ENCODE data around the gene RIPOR2.

RIPOR2 gene

DNA sequence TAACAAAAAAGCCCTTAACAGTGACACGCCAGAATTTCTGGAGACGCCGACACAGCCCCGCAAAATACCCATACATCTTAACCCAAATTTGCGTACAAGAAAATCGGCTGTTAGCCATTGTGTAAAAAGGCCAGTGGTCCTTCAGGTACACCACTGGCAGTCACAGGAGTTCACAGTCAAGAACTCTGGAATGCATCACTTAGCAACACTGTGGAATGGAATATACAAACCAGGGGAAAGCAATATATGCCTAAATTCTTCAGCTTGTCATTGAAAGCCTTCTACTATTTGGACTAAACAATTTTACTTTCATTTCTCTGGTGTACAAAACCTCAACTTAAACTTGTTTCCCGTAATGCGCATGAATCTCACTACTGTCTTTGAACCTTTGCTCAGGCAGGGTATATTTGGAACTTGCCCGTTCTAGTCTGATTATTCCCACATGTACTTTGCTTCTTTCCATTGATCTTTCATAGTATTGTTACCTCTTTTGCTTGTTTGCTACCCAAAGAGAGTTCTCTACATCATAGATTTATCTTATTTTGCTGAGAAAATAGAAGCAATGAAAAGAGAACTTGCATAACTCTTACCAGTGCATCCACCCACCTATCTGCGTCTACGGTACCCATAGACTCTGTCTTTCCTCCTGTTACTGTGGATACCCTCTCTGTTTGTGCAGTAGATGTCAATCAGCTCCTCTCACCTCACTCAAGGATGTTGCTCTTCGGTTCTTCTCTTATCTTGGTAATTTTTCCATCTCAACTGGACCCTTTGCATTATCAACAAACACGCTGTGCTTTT, 136.8 kb downstream of the RIPOR2 start, which contains the start of gene ARMH2:
ARMH2 (minus strand) TSS at position 178 of the 801 bp plus-strand sequence; CDS start at position 118, 60 bp downstream.
- TF ChIP-seq, protein P1, sequence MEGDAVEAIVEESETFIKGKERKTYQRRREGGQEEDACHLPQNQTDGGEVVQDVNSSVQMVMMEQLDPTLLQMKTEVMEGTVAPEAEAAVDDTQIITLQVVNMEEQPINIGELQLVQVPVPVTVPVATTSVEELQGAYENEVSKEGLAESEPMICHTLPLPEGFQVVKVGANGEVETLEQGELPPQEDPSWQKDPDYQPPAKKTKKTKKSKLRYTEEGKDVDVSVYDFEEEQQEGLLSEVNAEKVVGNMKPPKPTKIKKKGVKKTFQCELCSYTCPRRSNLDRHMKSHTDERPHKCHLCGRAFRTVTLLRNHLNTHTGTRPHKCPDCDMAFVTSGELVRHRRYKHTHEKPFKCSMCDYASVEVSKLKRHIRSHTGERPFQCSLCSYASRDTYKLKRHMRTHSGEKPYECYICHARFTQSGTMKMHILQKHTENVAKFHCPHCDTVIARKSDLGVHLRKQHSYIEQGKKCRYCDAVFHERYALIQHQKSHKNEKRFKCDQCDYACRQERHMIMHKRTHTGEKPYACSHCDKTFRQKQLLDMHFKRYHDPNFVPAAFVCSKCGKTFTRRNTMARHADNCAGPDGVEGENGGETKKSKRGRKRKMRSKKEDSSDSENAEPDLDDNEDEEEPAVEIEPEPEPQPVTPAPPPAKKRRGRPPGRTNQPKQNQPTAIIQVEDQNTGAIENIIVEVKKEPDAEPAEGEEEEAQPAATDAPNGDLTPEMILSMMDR (IDR thresholded peaks at IDR 0.05), result no peak
- Mint-ChIP-seq H3K27me3 (ENCODE audit: low read depth, poor library complexity) (peaks cover 3% of the 10 kb centered on the region), H3K4me1 (peaks cover 8% of the 10 kb centered on the region), H3K4me3 (no peak within 1 kb of the TSS), H3K27ac (peak within 1 kb of the TSS; percentile 12), H3K36me3 (ENCODE audit: low read depth) (no peaks in the 10 kb centered on the region), H3K9me3 (no peaks in the 10 kb centered on the region)
- no peak for DNase-seq

DNA sequence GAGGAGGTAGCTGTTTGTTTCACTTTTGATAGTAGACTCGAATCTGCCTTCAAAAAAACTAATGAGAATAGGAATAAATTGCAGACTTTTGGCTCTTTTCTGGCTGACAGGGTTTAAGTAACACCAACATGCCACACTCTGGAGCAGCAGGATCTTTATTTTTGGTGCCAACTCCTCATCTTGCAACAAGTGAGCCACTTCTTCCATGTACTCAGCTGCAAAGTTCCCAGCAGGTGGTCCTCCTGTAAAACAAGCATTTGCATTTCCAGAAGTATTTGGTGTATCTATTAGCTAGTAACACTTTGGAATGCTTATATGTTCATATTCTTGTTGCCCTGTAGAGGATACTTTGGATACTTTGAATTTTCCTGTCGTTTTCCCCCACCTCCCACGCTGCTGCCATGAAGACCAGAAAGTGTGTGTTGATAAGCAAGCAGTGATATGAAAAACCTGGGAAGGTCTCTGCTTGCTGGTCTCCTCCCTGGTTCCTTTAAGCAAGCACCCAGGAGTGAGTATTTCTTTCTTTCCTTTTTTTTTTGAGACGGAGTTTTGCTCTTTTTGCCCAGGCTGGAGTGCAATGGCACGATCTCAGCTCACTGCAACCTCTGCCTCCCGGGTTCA, 138.1 kb downstream of the RIPOR2 start:
- Mint-ChIP-seq H3K4me1 (peaks cover 8% of the 10 kb centered on the region), H3K4me3 (no peak overlapping the region), H3K9me3 (no peaks in the 10 kb centered on the region), H3K27me3 (ENCODE audit: low read depth, poor library complexity) (peaks cover 3% of the 10 kb centered on the region), H3K27ac (no peak overlapping the region), H3K36me3 (ENCODE audit: low read depth) (no peaks in the 10 kb centered on the region)
- TF ChIP-seq, protein P1 (IDR thresholded peaks at IDR 0.05), result no peak
- no peak for DNase-seq

DNA sequence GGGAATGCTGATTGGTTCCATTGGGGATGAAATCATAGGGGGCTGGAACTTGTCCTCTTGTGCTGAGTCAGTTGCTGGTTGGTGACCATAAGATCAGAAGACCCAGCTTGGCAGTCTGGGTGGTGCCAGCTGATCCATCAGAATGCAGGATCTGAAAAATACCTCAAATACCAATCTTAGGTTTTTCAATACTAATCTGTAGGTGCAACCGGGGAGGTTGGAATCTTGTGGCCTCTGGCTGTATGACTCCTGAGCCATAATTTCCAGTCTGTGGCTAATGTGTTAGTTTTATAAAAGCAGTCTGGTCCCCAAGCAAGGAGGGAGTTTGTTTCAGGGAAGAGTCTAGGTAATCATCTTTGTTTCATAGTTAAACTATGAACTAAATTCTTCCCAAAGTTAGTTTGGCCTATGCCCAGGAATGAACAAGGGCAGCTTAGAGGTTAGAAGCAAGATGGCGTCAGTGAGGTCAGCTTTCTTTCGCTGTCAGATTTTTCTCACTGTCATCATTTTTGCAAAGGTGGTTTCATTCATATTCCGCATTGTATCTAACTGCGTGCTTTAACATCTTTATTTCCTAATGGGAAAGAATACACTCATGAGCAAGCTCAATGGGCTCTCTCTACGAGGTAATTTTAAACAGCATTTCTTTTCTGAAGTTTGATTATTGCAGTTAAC, 139.0 kb downstream of the RIPOR2 start:
- Mint-ChIP-seq H3K27ac (no peak overlapping the region), H3K27me3 (ENCODE audit: low read depth, poor library complexity) (peaks cover 3% of the 10 kb centered on the region), H3K9me3 (no peaks in the 10 kb centered on the region), H3K36me3 (ENCODE audit: low read depth) (no peaks in the 10 kb centered on the region), H3K4me1 (peaks cover 8% of the 10 kb centered on the region), H3K4me3 (no peak overlapping the region)
- no peak for DNase-seq
- TF ChIP-seq, protein P1 (IDR thresholded peaks at IDR 0.05), result no peak

DNA sequence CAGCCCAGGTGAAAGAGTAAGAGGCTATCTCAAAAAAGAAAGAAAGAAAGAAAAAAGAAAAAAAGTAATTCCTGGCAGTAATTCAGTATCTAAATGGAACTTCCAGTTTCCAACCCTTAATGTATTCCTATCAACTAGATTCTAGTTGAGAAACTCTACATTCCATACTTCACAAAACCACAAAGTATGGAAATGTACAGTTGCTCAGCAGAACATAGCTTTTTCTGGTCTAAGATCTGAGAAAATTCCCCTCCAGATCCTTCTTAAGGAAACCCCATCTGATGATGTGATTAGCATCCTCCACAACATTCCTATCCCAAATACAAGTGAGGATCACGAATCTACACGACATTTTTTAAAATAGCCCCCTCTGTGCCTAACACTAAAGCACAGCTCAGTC, 140.7 kb downstream of the RIPOR2 start:
- TF ChIP-seq, protein P1 (IDR thresholded peaks at IDR 0.05), result no peak
- no peak for DNase-seq
- H3K4me1 Mint-ChIP-seq, result peaks cover 8% of the 10 kb centered on the region
- H3K27ac Mint-ChIP-seq, result no peak overlapping the region
- no peaks in the 10 kb centered on the region for H3K9me3 Mint-ChIP-seq
- no peaks in the 10 kb centered on the region for H3K36me3 Mint-ChIP-seq (ENCODE audit: low read depth)
- no peak overlapping the region for H3K4me3 Mint-ChIP-seq
- peaks cover 3% of the 10 kb centered on the region for H3K27me3 Mint-ChIP-seq (ENCODE audit: low read depth, poor library complexity)

DNA sequence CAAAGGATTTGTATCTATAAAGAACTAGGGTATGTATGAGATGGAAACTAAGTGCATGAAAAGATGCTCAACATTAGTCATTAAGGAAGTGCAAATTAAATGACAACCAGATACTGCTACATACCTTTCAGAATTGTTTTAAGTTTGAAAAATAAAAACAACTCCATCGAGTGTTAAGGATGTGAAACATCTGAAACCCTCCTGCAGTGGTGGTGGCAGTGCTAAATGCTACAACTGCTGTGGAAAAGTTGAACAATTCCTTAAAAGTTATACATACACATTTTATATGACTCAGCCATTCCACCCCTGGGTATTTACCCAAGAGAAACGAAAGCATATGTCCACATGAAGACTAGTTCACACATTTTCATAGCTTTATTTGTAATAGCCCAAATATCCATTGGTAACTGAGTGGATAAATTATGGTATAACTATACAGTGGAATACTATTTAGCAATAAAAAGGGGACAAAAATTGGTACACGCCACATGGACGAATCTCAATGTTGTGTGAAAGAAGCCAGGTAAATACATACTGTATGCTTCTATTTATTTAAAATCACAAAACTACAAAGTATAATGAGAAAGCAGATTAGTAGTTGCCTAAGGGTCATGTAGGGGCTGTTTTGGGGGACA, 147.6 kb downstream of the RIPOR2 start:
- H3K4me1 Mint-ChIP-seq, result no peaks in the 10 kb centered on the region
- peaks cover 54% of the 10 kb centered on the region for H3K36me3 Mint-ChIP-seq (ENCODE audit: low read depth)
- DNase-seq, result no peak
- no peaks in the 10 kb centered on the region for H3K27me3 Mint-ChIP-seq (ENCODE audit: low read depth, poor library complexity)
- TF ChIP-seq, protein P1 (IDR thresholded peaks at IDR 0.05), result no peak
- H3K27ac Mint-ChIP-seq, result no peak overlapping the region
- H3K9me3 Mint-ChIP-seq, result no peaks in the 10 kb centered on the region
- no peak overlapping the region for H3K4me3 Mint-ChIP-seq

Measured in nephron progenitor cell (in vitro differentiated cells).